ENCODE measurements around the gene SRGAP2C.
"Not testable (repeated sequence)": the region's sequence is repeated elsewhere in the genome, so short reads cannot be mapped to it uniquely, and the experiment has no call there.

GRCh38 chr1:121215699-121216417, 31.1 kb downstream of the SRGAP2C start:
- TF ChIP-seq, protein P1, sequence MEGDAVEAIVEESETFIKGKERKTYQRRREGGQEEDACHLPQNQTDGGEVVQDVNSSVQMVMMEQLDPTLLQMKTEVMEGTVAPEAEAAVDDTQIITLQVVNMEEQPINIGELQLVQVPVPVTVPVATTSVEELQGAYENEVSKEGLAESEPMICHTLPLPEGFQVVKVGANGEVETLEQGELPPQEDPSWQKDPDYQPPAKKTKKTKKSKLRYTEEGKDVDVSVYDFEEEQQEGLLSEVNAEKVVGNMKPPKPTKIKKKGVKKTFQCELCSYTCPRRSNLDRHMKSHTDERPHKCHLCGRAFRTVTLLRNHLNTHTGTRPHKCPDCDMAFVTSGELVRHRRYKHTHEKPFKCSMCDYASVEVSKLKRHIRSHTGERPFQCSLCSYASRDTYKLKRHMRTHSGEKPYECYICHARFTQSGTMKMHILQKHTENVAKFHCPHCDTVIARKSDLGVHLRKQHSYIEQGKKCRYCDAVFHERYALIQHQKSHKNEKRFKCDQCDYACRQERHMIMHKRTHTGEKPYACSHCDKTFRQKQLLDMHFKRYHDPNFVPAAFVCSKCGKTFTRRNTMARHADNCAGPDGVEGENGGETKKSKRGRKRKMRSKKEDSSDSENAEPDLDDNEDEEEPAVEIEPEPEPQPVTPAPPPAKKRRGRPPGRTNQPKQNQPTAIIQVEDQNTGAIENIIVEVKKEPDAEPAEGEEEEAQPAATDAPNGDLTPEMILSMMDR (IDR thresholded peaks at IDR 0.05) = not testable (repeated sequence)
- not testable (repeated sequence) for TF ChIP-seq POLR2A (IDR thresholded peaks at IDR 0.05); POLR2AphosphoS5 (IDR thresholded peaks at IDR 0.05; ENCODE audit: insufficient read depth in 1 of 2, low read depth in 1 of 2)

Measured in vagina (tissue), 2 donors.